Panc1 (cell line): Measurements from ENCODE around the gene UBASH3B.

ENCODE experiments used
- POLR2AphosphoS5 ChIP-seq: IDR thresholded peaks from 2 replicates; pipeline ENCODE4 v1.6.1; 2012; ENCODE audit warnings: mild to moderate bottlenecking, low read depth, low read length, moderate library complexity
- SIN3A ChIP-seq: IDR thresholded peaks from 2 replicates; pipeline ENCODE4 v1.6.1; 2012; ENCODE audit warnings: low read depth, mild to moderate bottlenecking, low read length, moderate library complexity, borderline replicate concordance; ENCODE audit not compliant: insufficient read depth
- TF ChIP-seq, protein P1 (sequence below): fragments of 450-650 bp; IDR thresholded peaks from 2 replicates; pipeline ENCODE4 v1.5.1; 2017; ENCODE audit warnings: mild to moderate bottlenecking
- TF ChIP-seq, protein P2 (sequence below), 2 experiments: IDR thresholded peaks; 2 replicates each; pipeline ENCODE4 v1.6.1; 2011 to 2012; ENCODE audit warnings: low read depth in 2 of 2, control low read depth in 1 of 2, low read length in 1 of 2, mild to moderate bottlenecking in 1 of 2, moderate library complexity in 1 of 2; ENCODE audit not compliant: insufficient read depth in 1 of 2

DNA sequence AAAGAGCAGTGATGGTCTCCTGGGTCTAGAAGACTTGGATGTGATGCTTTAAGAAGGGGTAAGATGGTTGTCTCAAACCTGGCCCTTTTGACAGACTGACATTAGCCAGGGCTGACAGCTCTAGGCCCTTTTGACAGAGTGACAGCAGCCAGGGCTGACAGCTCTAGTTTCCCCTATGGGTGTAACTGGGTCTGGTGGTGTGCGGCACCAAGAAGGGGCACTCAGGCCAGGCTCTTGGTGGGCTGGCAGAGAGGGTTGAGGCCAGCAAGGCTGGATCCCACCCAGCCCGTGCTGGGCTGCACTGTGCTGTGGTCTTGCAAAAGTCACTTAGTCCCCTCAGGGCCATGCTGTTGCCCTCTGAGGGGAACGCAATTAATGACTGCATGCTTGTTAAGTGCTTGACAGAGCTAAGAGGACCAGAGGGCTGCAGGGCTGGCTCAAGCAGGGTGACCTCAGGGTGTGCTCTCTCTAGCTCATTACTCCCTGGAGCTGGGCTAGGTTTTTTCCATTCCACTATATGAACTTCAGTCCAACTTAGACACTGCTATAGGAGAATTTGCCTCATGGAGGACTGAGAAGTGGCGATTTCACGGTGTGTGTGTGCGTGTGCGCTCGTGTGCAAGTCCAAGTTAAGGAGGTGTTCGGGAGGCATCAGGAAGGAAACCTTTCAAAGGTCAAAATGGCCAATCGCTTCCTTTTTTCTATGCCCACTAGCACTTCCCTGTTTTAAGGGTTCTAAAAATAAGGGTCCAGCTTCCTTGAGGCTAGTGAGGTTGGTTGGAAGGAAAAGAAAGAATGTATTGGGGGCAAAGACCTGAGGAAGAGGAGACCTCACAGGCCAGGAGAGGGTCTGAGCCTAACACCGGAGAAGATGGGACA, 4.4 kb downstream of the UBASH3B start:
- TF ChIP-seq, protein P1, sequence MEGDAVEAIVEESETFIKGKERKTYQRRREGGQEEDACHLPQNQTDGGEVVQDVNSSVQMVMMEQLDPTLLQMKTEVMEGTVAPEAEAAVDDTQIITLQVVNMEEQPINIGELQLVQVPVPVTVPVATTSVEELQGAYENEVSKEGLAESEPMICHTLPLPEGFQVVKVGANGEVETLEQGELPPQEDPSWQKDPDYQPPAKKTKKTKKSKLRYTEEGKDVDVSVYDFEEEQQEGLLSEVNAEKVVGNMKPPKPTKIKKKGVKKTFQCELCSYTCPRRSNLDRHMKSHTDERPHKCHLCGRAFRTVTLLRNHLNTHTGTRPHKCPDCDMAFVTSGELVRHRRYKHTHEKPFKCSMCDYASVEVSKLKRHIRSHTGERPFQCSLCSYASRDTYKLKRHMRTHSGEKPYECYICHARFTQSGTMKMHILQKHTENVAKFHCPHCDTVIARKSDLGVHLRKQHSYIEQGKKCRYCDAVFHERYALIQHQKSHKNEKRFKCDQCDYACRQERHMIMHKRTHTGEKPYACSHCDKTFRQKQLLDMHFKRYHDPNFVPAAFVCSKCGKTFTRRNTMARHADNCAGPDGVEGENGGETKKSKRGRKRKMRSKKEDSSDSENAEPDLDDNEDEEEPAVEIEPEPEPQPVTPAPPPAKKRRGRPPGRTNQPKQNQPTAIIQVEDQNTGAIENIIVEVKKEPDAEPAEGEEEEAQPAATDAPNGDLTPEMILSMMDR, result no peak
- TF ChIP-seq, protein P2, sequence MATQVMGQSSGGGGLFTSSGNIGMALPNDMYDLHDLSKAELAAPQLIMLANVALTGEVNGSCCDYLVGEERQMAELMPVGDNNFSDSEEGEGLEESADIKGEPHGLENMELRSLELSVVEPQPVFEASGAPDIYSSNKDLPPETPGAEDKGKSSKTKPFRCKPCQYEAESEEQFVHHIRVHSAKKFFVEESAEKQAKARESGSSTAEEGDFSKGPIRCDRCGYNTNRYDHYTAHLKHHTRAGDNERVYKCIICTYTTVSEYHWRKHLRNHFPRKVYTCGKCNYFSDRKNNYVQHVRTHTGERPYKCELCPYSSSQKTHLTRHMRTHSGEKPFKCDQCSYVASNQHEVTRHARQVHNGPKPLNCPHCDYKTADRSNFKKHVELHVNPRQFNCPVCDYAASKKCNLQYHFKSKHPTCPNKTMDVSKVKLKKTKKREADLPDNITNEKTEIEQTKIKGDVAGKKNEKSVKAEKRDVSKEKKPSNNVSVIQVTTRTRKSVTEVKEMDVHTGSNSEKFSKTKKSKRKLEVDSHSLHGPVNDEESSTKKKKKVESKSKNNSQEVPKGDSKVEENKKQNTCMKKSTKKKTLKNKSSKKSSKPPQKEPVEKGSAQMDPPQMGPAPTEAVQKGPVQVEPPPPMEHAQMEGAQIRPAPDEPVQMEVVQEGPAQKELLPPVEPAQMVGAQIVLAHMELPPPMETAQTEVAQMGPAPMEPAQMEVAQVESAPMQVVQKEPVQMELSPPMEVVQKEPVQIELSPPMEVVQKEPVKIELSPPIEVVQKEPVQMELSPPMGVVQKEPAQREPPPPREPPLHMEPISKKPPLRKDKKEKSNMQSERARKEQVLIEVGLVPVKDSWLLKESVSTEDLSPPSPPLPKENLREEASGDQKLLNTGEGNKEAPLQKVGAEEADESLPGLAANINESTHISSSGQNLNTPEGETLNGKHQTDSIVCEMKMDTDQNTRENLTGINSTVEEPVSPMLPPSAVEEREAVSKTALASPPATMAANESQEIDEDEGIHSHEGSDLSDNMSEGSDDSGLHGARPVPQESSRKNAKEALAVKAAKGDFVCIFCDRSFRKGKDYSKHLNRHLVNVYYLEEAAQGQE (IDR thresholded peaks at IDR 0.05; ENCODE audit: insufficient read depth in 1 of 2, low read depth in 2 of 2, low read length in 1 of 2), result no peak
- no peak for TF ChIP-seq POLR2AphosphoS5
- no peak for TF ChIP-seq SIN3A
